ENCODE results near the gene KIF6.

The KIF6 gene

GRCh38 chr6:39386487-39386886 lies 338.7 kb downstream of the KIF6 start:
- Mint-ChIP-seq H3K27ac (no peak overlapping the region), H3K27me3 (peaks cover 18% of the 10 kb centered on the region), H3K4me1 (no peaks in the 10 kb centered on the region), H3K9me3 (no peaks in the 10 kb centered on the region), H3K4me3 (no peak overlapping the region)
- ATAC-seq (no peak), DNase-seq (no peak)

- Mint-ChIP-seq H3K4me1 (no peaks in the 10 kb centered on the region), H3K27me3 (no peaks in the 10 kb centered on the region), H3K9me3 (no peaks in the 10 kb centered on the region), H3K27ac (no peak overlapping the region), H3K4me3 (no peak overlapping the region)
- ATAC-seq (no peak), DNase-seq (no peak)
These were observed 343.6 kb downstream of the KIF6 start for GRCh38 chr6:39381550-39382140.

GRCh38 chr6:39380837-39381549 lies 344.2 kb downstream of the KIF6 start:
- Mint-ChIP-seq H3K4me3 (no peak overlapping the region), H3K9me3 (no peaks in the 10 kb centered on the region), H3K27me3 (no peaks in the 10 kb centered on the region), H3K4me1 (no peaks in the 10 kb centered on the region), H3K27ac (no peak overlapping the region)
- ATAC-seq (no peak), DNase-seq (no peak)

GRCh38 chr6:39378960-39379425 lies 346.2 kb downstream of the KIF6 start:
- Mint-ChIP-seq H3K4me3 (no peak overlapping the region), H3K4me1 (no peaks in the 10 kb centered on the region), H3K27ac (no peak overlapping the region), H3K27me3 (no peaks in the 10 kb centered on the region), H3K9me3 (no peaks in the 10 kb centered on the region)
- no peak for ATAC-seq
- DNase-seq = no peak

GRCh38 chr6:39378175-39378959 lies 346.8 kb downstream of the KIF6 start:
- Mint-ChIP-seq H3K4me1 (no peaks in the 10 kb centered on the region), H3K27me3 (no peaks in the 10 kb centered on the region), H3K27ac (no peak overlapping the region), H3K9me3 (no peaks in the 10 kb centered on the region), H3K4me3 (no peak overlapping the region)
- ATAC-seq = no peak
- DNase-seq = no peak

- ATAC-seq (no peak), DNase-seq (no peak)
- Mint-ChIP-seq H3K27me3 (no peaks in the 10 kb centered on the region), H3K27ac (peak overlapping the region in 1 of 2 donors; percentile 55), H3K4me3 (no peak overlapping the region), H3K4me1 (no peaks in the 10 kb centered on the region), H3K9me3 (no peaks in the 10 kb centered on the region)
These were observed 347.7 kb downstream of the KIF6 start for GRCh38 chr6:39377539-39377950.

GRCh38 chr6:39375405-39375804 lies 349.8 kb downstream of the KIF6 start:
- Mint-ChIP-seq H3K27me3 (no peaks in the 10 kb centered on the region), H3K4me3 (no peak overlapping the region), H3K9me3 (no peaks in the 10 kb centered on the region), H3K27ac (no peak overlapping the region), H3K4me1 (no peaks in the 10 kb centered on the region)
- ATAC-seq (no peak), DNase-seq (no peak)

- ATAC-seq (no peak), DNase-seq (no peak)
- H3K4me3 Mint-ChIP-seq = no peak overlapping the region
- H3K27ac Mint-ChIP-seq = no peak overlapping the region
- H3K27me3 Mint-ChIP-seq = peaks cover 9% of the 10 kb centered on the region
- no peaks in the 10 kb centered on the region for H3K9me3 Mint-ChIP-seq
- H3K4me1 Mint-ChIP-seq = no peaks in the 10 kb centered on the region
These were observed 354.8 kb downstream of the KIF6 start for GRCh38 chr6:39370390-39370789.

- Mint-ChIP-seq H3K4me3 (no peak overlapping the region), H3K9me3 (no peaks in the 10 kb centered on the region), H3K4me1 (no peaks in the 10 kb centered on the region), H3K27me3 (peaks cover 9% of the 10 kb centered on the region), H3K27ac (no peak overlapping the region)
- DNase-seq (no peak), ATAC-seq (no peak)
These were observed 355.2 kb downstream of the KIF6 start for GRCh38 chr6:39369987-39370386.

GRCh38 chr6:39367700-39368099 lies 357.5 kb downstream of the KIF6 start:
- no peak overlapping the region for H3K27ac Mint-ChIP-seq
- peaks cover 9% of the 10 kb centered on the region for H3K27me3 Mint-ChIP-seq
- H3K4me3 Mint-ChIP-seq = no peak overlapping the region
- no peaks in the 10 kb centered on the region for H3K4me1 Mint-ChIP-seq
- DNase-seq = no peak
- no peaks in the 10 kb centered on the region for H3K9me3 Mint-ChIP-seq
- no peak for ATAC-seq

- ATAC-seq = no peak
- Mint-ChIP-seq H3K27ac (no peak overlapping the region), H3K4me1 (peaks cover under 1% of the 10 kb centered on the region), H3K27me3 (peaks cover 9% of the 10 kb centered on the region), H3K9me3 (no peaks in the 10 kb centered on the region), H3K4me3 (no peak overlapping the region)
- no peak for DNase-seq
These were observed 358.1 kb downstream of the KIF6 start for GRCh38 chr6:39366931-39367618.

GRCh38 chr6:39365281-39366074 lies 359.7 kb downstream of the KIF6 start:
- no peak for DNase-seq
- no peaks in the 10 kb centered on the region for H3K9me3 Mint-ChIP-seq
- no peak overlapping the region for H3K27ac Mint-ChIP-seq
- H3K27me3 Mint-ChIP-seq = peaks cover 20% of the 10 kb centered on the region
- H3K4me1 Mint-ChIP-seq = peaks cover 6% of the 10 kb centered on the region
- H3K4me3 Mint-ChIP-seq = no peak overlapping the region
- ATAC-seq = no peak

GRCh38 chr6:39363280-39363679 lies 361.9 kb downstream of the KIF6 start:
- Mint-ChIP-seq H3K27me3 (peaks cover 11% of the 10 kb centered on the region), H3K27ac (no peak overlapping the region), H3K4me1 (peaks cover 6% of the 10 kb centered on the region), H3K4me3 (no peak overlapping the region), H3K9me3 (no peaks in the 10 kb centered on the region)
- ATAC-seq (no peak), DNase-seq (no peak)

GRCh38 chr6:39362487-39362865 lies 362.7 kb downstream of the KIF6 start:
- Mint-ChIP-seq H3K27me3 (peaks cover 11% of the 10 kb centered on the region), H3K27ac (no peak overlapping the region), H3K4me3 (no peak overlapping the region), H3K9me3 (no peaks in the 10 kb centered on the region), H3K4me1 (peaks cover 6% of the 10 kb centered on the region)
- DNase-seq = no peak
- no peak for ATAC-seq

Measured in stimulated activated naive CD8-positive, alpha-beta T cell treated with anti-CD3 and anti-CD28 coated beads, Interleukin-15, amount 100 ng/mL, for 72 hours (primary cell).